GM23338 (cell line): ENCODE data around the gene WDR44. TPM values are rescaled to one million over a fixed set of nuclear protein-coding genes. Genes with fewer than 3 reads are reported as not detected.

ENCODE experiments used
- ATAC-seq: fragments of 200-7000 bp; cut with Tn5 transposase; 3 replicates; pipeline ENCODE4 v1.9.1; 2020
- DNase-seq: peaks from one replicate; pipeline ENCODE4 v3.0.0-alpha.2; 2015; ENCODE audit warnings: low spot score
- H2AFZ ChIP-seq: fragments of 200-600 bp; sonication (generic); 2 replicates; pipeline ENCODE4 v1.8.0; 2016; ENCODE audit warnings: antibody characterized with exemption, mild to moderate bottlenecking, moderate library complexity
- H3F3A ChIP-seq: fragments of 200-600 bp; sonication (generic); replicated peaks from 2 replicates; pipeline ENCODE4 v1.8.0; 2017; ENCODE audit warnings: antibody characterized with exemption, mixed run types, low read depth
- H3K27ac ChIP-seq: fragments of 200-600 bp; sonication (generic); 2 replicates; pipeline ENCODE4 v1.6.1; 2016; ENCODE audit warnings: low read depth
- H3K27me3 ChIP-seq: fragments of 200-600 bp; sonication (generic); 2 replicates; pipeline ENCODE4 v1.8.0; 2016; ENCODE audit warnings: mild to moderate bottlenecking, mixed run types, moderate library complexity; ENCODE audit not compliant: insufficient read depth
- H3K36me3 ChIP-seq: fragments of 200-600 bp; sonication (generic); 2 replicates; pipeline ENCODE4 v1.8.0; 2016; ENCODE audit warnings: mild to moderate bottlenecking; ENCODE audit not compliant: insufficient read depth
- H3K4me1 ChIP-seq: fragments of 200-600 bp; sonication (generic); 2 replicates; pipeline ENCODE4 v1.8.0; 2016; ENCODE audit warnings: mild to moderate bottlenecking, moderate library complexity; ENCODE audit not compliant: insufficient read depth
- H3K4me2 ChIP-seq: fragments of 200-600 bp; sonication (generic); 2 replicates; pipeline ENCODE4 v1.7.1; 2017; ENCODE audit warnings: mixed run types
- H3K4me3 ChIP-seq: fragments of 200-600 bp; sonication (generic); 2 replicates; pipeline ENCODE4 v1.6.1; 2016; ENCODE audit warnings: mixed run types
- H3K79me2 ChIP-seq: fragments of 200-600 bp; sonication (generic); replicated peaks from 2 replicates; pipeline ENCODE4 v1.8.0; 2017; ENCODE audit warnings: mild to moderate bottlenecking; ENCODE audit not compliant: insufficient read depth
- H3K9me2 ChIP-seq: fragments of 200-600 bp; sonication (generic); 2 replicates; pipeline ENCODE4 v1.8.0; 2017; ENCODE audit not compliant: insufficient read depth
- H4K20me1 ChIP-seq: fragments of 200-600 bp; sonication (generic); replicated peaks from 2 replicates; pipeline ENCODE4 v1.8.0; 2017; ENCODE audit warnings: mild to moderate bottlenecking; ENCODE audit not compliant: insufficient read depth
- H3K27ac Mint-ChIP-seq: 2 replicates; pipeline ENCODE4 v1.8.0; 2020; ENCODE audit warnings: inconsistent platforms, mild to moderate bottlenecking, moderate library complexity, mixed read lengths
- H3K27me3 Mint-ChIP-seq: 3 replicates; pipeline ENCODE4 v1.8.0; 2022; ENCODE audit warnings: low read depth, mild to moderate bottlenecking, moderate library complexity, mixed read lengths, inconsistent platforms; ENCODE audit not compliant: insufficient read depth, poor library complexity
- H3K36me3 Mint-ChIP-seq: 3 replicates; pipeline ENCODE4 v1.8.0; 2021; ENCODE audit warnings: low read depth, mild to moderate bottlenecking, inconsistent platforms, moderate library complexity, mixed read lengths
- H3K4me1 Mint-ChIP-seq: 3 replicates; pipeline ENCODE4 v1.8.0; 2020; ENCODE audit warnings: mild to moderate bottlenecking, inconsistent platforms, mixed read lengths
- H3K4me3 Mint-ChIP-seq: 3 replicates; pipeline ENCODE4 v1.8.0; 2021; ENCODE audit warnings: moderate library complexity, mild to moderate bottlenecking, inconsistent platforms, mixed read lengths
- H3K9me3 Mint-ChIP-seq: 3 replicates; pipeline ENCODE4 v1.8.0; 2020; ENCODE audit warnings: moderate library complexity, mild to moderate bottlenecking, inconsistent platforms, mixed read lengths
- CREB1 ChIP-seq: fragments of 250-450 bp; sonication (Bioruptor Pico); IDR thresholded peaks from 2 replicates; pipeline ENCODE4 v1.5.0; 2020; ENCODE audit warnings: low read depth, mild to moderate bottlenecking, moderate library complexity
- CTCF ChIP-seq, 2 experiments: fragments of 200-600 bp in 1 of 2; sonication (generic) in 1 of 2; conservative IDR thresholded peaks; 2 replicates each; pipeline versions ENCODE4 v1.5.1 to v1.6.1; 2016 to 2017; ENCODE audit warnings: antibody characterized with exemption in 2 of 2, low read depth in 2 of 2, mild to moderate bottlenecking in 2 of 2, moderate library complexity in 1 of 2
- EZH2 ChIP-seq: fragments of 200-600 bp; sonication (generic); IDR thresholded peaks from one replicate; pipeline ENCODE4 v1.8.0; 2017; ENCODE audit warnings: antibody characterized with exemption, mild to moderate bottlenecking, low read depth; ENCODE audit not compliant: unreplicated experiment
- EZH2phosphoT487 ChIP-seq: fragments of 200-600 bp; sonication (generic); IDR thresholded peaks from one replicate; pipeline ENCODE4 v1.8.1; 2018; ENCODE audit warnings: antibody characterized with exemption; ENCODE audit not compliant: unreplicated experiment
- JUNB ChIP-seq: IDR thresholded peaks from one replicate; pipeline ENCODE4 v1.6.1; 2016; ENCODE audit warnings: antibody characterized with exemption; ENCODE audit not compliant: unreplicated experiment
- NANOG ChIP-seq: IDR thresholded peaks from 2 replicates; pipeline ENCODE4 v1.6.1; 2016; ENCODE audit warnings: antibody characterized with exemption, borderline replicate concordance
- POLR2AphosphoS5 ChIP-seq: IDR thresholded peaks from 2 replicates; pipeline ENCODE4 v1.6.1; 2016; ENCODE audit warnings: antibody characterized with exemption, low read depth
- REST ChIP-seq: IDR thresholded peaks from one replicate; pipeline ENCODE4 v1.6.1; 2018; ENCODE audit warnings: antibody characterized with exemption; ENCODE audit not compliant: unreplicated experiment
- STAT1 ChIP-seq: IDR thresholded peaks from one replicate; pipeline ENCODE4 v1.6.1; 2016; ENCODE audit warnings: antibody characterized with exemption; ENCODE audit not compliant: unreplicated experiment
- ZNF114 ChIP-seq: fragments of 250-450 bp; sonication (Bioruptor Pico); IDR thresholded peaks from 2 replicates; pipeline ENCODE4 v1.5.0; 2020; ENCODE audit warnings: mild to moderate bottlenecking, moderate library complexity
- ZNF331 ChIP-seq: fragments of 250-450 bp; sonication (Bioruptor Pico); IDR thresholded peaks from 2 replicates; pipeline ENCODE4 v1.5.0; 2020; ENCODE audit warnings: low read depth, mild to moderate bottlenecking, moderate library complexity
- polyA plus RNA-seq: library from polyadenylated mRNA; unstranded; fragments of >200 nt; fragmentation: Nextera tagmentation; extraction: Ambion mirVana; gene quantifications from 2 replicates; pipeline ENCODE4 v1.2.1, GENCODE V29; 2016
- total RNA-seq: library from RNA; depleted of rRNA; stranded (reverse); fragments of >200 nt; shearing (Covaris generic); gene quantifications from 2 replicates; pipeline ENCODE4 v1.2.3, GENCODE V29; 2014
- TF ChIP-seq, protein P1 (sequence below): fragments of 250-450 bp; sonication (Bioruptor Pico); IDR thresholded peaks from 2 replicates; pipeline ENCODE4 v1.5.0; 2020; ENCODE audit warnings: mild to moderate bottlenecking, moderate library complexity
- TF ChIP-seq, protein P2 (sequence below): IDR thresholded peaks from 2 replicates; pipeline ENCODE4 v1.6.1; 2016; ENCODE audit warnings: antibody characterized with exemption

Gene WDR44
- total and polyA plus RNA-seq, 2 experiments from 2014 or later, result 17.5 to 21.0 TPM

DNA sequence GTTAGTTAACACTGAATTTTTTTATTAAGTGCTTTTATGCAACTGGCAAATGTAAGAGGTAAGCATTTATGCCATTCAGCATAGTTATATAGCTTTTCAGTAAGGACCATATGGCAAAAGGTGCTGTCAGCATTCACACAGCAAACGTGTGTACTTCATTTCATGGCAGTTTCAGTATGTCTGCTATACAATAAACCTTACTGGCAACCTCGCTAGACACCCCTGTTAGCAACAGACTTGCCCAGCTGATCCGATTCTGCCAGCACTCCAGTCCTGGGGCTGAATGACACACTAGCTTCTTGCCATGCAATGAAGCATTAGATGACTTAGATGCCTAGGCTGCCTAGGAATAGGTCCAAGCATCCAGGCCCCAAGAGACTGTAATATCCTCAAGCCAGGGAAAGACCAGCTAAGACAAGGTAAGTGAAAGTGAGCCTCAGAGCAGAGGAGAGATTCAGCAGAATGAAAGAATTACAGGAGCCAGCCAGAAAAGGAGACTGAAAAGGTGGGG is 102.4 kb downstream of the WDR44 start:
- Histone ChIP-seq H3K4me1 (no peaks in the 10 kb centered on the region), H3K27me3 (no peaks in the 10 kb centered on the region), H3K36me3 (no peaks in the 10 kb centered on the region), H3F3A (no peaks in the 10 kb centered on the region), H4K20me1 (no peaks in the 10 kb centered on the region), H3K4me3 (no peak overlapping the region), H3K79me2 (no peaks in the 10 kb centered on the region), H3K4me2 (no peak overlapping the region), H3K9me2 (no peaks in the 10 kb centered on the region), H2AFZ (no peak overlapping the region), H3K27ac (no peak overlapping the region)
- H3K36me3 Mint-ChIP-seq, result peaks cover 18% of the 10 kb centered on the region; the same call in 2 of the 3 replicates
- H3K4me3 Mint-ChIP-seq, result no peak overlapping the region
- peaks cover 2% of the 10 kb centered on the region for H3K27me3 Mint-ChIP-seq
- H3K27ac Mint-ChIP-seq, result no peak overlapping the region
- TF ChIP-seq EZH2, result no peak
- TF ChIP-seq ZNF114 (CRISPR knock-in tag), result no peak
- TF ChIP-seq CTCF (conservative IDR thresholded peaks at IDR 0.05; ENCODE audit: low read depth in 2 of 2), result no peak
- TF ChIP-seq ZNF331, result no peak
- TF ChIP-seq, protein P1, sequence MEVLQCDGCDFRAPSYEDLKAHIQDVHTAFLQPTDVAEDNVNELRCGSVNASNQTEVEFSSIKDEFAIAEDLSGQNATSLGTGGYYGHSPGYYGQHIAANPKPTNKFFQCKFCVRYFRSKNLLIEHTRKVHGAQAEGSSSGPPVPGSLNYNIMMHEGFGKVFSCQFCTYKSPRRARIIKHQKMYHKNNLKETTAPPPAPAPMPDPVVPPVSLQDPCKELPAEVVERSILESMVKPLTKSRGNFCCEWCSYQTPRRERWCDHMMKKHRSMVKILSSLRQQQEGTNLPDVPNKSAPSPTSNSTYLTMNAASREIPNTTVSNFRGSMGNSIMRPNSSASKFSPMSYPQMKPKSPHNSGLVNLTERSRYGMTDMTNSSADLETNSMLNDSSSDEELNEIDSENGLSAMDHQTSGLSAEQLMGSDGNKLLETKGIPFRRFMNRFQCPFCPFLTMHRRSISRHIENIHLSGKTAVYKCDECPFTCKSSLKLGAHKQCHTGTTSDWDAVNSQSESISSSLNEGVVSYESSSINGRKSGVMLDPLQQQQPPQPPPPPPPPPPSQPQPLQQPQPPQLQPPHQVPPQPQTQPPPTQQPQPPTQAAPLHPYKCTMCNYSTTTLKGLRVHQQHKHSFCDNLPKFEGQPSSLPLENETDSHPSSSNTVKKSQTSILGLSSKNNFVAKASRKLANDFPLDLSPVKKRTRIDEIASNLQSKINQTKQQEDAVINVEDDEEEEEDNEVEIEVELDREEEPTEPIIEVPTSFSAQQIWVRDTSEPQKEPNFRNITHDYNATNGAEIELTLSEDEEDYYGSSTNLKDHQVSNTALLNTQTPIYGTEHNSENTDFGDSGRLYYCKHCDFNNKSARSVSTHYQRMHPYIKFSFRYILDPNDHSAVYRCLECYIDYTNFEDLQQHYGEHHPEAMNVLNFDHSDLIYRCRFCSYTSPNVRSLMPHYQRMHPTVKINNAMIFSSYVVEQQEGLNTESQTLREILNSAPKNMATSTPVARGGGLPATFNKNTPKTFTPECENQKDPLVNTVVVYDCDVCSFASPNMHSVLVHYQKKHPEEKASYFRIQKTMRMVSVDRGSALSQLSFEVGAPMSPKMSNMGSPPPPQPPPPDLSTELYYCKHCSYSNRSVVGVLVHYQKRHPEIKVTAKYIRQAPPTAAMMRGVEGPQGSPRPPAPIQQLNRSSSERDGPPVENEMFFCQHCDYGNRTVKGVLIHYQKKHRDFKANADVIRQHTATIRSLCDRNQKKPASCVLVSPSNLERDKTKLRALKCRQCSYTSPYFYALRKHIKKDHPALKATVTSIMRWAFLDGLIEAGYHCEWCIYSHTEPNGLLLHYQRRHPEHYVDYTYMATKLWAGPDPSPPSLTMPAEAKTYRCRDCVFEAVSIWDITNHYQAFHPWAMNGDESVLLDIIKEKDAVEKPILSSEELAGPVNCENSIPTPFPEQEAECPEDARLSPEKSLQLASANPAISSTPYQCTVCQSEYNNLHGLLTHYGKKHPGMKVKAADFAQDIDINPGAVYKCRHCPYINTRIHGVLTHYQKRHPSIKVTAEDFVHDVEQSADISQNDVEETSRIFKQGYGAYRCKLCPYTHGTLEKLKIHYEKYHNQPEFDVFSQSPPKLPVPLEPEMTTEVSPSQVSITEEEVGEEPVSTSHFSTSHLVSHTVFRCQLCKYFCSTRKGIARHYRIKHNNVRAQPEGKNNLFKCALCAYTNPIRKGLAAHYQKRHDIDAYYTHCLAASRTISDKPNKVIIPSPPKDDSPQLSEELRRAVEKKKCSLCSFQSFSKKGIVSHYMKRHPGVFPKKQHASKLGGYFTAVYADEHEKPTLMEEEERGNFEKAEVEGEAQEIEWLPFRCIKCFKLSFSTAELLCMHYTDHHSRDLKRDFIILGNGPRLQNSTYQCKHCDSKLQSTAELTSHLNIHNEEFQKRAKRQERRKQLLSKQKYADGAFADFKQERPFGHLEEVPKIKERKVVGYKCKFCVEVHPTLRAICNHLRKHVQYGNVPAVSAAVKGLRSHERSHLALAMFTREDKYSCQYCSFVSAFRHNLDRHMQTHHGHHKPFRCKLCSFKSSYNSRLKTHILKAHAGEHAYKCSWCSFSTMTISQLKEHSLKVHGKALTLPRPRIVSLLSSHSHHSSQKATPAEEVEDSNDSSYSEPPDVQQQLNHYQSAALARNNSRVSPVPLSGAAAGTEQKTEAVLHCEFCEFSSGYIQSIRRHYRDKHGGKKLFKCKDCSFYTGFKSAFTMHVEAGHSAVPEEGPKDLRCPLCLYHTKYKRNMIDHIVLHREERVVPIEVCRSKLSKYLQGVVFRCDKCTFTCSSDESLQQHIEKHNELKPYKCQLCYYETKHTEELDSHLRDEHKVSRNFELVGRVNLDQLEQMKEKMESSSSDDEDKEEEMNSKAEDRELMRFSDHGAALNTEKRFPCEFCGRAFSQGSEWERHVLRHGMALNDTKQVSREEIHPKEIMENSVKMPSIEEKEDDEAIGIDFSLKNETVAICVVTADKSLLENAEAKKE (CRISPR knock-in tag), result no peak
- no peak for TF ChIP-seq JUNB
- no peak for TF ChIP-seq EZH2phosphoT487
- no peak for TF ChIP-seq CREB1
- TF ChIP-seq STAT1, result no peak
- no peak for TF ChIP-seq POLR2AphosphoS5
- TF ChIP-seq NANOG, result no peak
- no peak for TF ChIP-seq REST
- TF ChIP-seq, protein P2, sequence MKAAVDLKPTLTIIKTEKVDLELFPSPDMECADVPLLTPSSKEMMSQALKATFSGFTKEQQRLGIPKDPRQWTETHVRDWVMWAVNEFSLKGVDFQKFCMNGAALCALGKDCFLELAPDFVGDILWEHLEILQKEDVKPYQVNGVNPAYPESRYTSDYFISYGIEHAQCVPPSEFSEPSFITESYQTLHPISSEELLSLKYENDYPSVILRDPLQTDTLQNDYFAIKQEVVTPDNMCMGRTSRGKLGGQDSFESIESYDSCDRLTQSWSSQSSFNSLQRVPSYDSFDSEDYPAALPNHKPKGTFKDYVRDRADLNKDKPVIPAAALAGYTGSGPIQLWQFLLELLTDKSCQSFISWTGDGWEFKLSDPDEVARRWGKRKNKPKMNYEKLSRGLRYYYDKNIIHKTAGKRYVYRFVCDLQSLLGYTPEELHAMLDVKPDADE, result no peak
- DNase-seq (no peak), ATAC-seq (no peak)
- H3K9me3 Mint-ChIP-seq, result no peaks in the 10 kb centered on the region
- no peaks in the 10 kb centered on the region for H3K4me1 Mint-ChIP-seq
